GM12878 (cell line): ENCODE data around the gene CNTNAP2. TPM values are rescaled to one million over a fixed set of nuclear protein-coding genes. Genes with fewer than 3 reads are reported as not detected.

Source experiments
- ATAC-seq: fragments of 200-7000 bp; cut with Tn5 transposase; 3 replicates; pipeline ENCODE4 v1.9.1; 2020; ENCODE audit warnings: mild to moderate bottlenecking, moderate library complexity
- BruUV-seq: library from RNA; stranded (reverse); fragments of 400-500 nt; replicated peaks from 2 replicates; lab custom pipeline; 2021; lab: Mats Ljungman, UMichigan
- CTCF ChIA-PET: fragments of 300-600 bp; sonication (Branson Sonifier 250); formaldehyde crosslinking; extraction: SDS; loops from one replicate; lab custom pipeline; 2021; ENCODE audit warnings: inconsistent platforms; lab: Yijun Ruan, JAX
- POLR2A ChIA-PET: fragments of 350-600 bp; formaldehyde crosslinking; extraction: SDS; loops from one replicate; lab custom pipeline; 2021; ENCODE audit warnings: inconsistent platforms; lab: Charles Lee
- RAD21 ChIA-PET: fragments of 300-600 bp; sonication (Branson Sonifier 250); formaldehyde crosslinking; loops from one replicate; lab custom pipeline; 2023; ENCODE audit warnings: antibody characterized with exemption; ENCODE audit not compliant: unreplicated experiment; lab: Charles Lee
- SMC1A ChIA-PET: fragments of 300-600 bp; sonication (Branson Sonifier 250); formaldehyde crosslinking; loops from one replicate; lab custom pipeline; 2023; ENCODE audit not compliant: unreplicated experiment, uncharacterized antibody; lab: Charles Lee
- DNase-seq: peaks from one replicate; pipeline ENCODE4 v3.0.0-alpha.2; 2011; ENCODE audit warnings: low read depth, low spot score
- FAIRE-seq: peaks from 3 replicates; lab custom pipeline; 2011; peaks lifted over from hg19 to GRCh38; lab: Jason Lieb, UNC
- H2AFZ ChIP-seq: 2 replicates; pipeline ENCODE4 v1.6.0; 2011; ENCODE audit warnings: low read depth, low read length, control low read depth; ENCODE audit not compliant: control insufficient read depth
- H3K27ac ChIP-seq: 2 replicates; pipeline ENCODE4 v1.5.1; 2011; ENCODE audit warnings: control low read depth; ENCODE audit not compliant: control insufficient read depth, insufficient read depth
- H3K27me3 ChIP-seq, 2 experiments: replicated peaks in 1 of 2; 2 replicates each; pipeline versions ENCODE4 v1.6.0 to v1.6.1; 2011; ENCODE audit warnings: low read length in 1 of 2; ENCODE audit not compliant: control insufficient read depth in 2 of 2, insufficient read depth in 2 of 2
- H3K36me3 ChIP-seq, 2 experiments: 2 replicates each; pipeline ENCODE4 v1.5.1; 2011; ENCODE audit warnings: low read length in 1 of 2; ENCODE audit not compliant: control insufficient read depth in 2 of 2, insufficient read depth in 2 of 2
- H3K4me1 ChIP-seq: 2 replicates; pipeline ENCODE4 v1.6.1; 2011; ENCODE audit warnings: mild to moderate bottlenecking, low read length, moderate library complexity, mixed read lengths; ENCODE audit not compliant: control insufficient read depth, insufficient read depth
- H3K4me2 ChIP-seq: 2 replicates; pipeline ENCODE4 v1.6.0; 2011; ENCODE audit warnings: control low read depth; ENCODE audit not compliant: control insufficient read depth, insufficient read depth
- H3K4me3 ChIP-seq: fragments of 200-600 bp; sonication (generic); 2 replicates; pipeline ENCODE4 v1.5.1; 2016
- H3K79me2 ChIP-seq: 2 replicates; pipeline ENCODE4 v1.6.0; 2011; ENCODE audit warnings: low read length; ENCODE audit not compliant: control insufficient read depth, insufficient read depth
- H3K9ac ChIP-seq: 2 replicates; pipeline ENCODE4 v1.8.0; 2011; ENCODE audit warnings: low read length, control low read depth, mixed read lengths; ENCODE audit not compliant: control insufficient read depth, insufficient read depth
- H3K9me3 ChIP-seq: replicated peaks from 3 replicates; pipeline ENCODE4 v1.5.1; 2011; ENCODE audit warnings: mild to moderate bottlenecking, low read length; ENCODE audit not compliant: control insufficient read depth, insufficient read depth
- H4K20me1 ChIP-seq: 2 replicates; pipeline ENCODE4 v1.6.0; 2011; ENCODE audit not compliant: control insufficient read depth, insufficient read depth
- ASH2L ChIP-seq: fragments of 300-600, 200-600 bp; sonication (generic); IDR thresholded peaks from 2 replicates; pipeline ENCODE4 v1.6.1; 2017; ENCODE audit warnings: low read depth, mild to moderate bottlenecking, borderline replicate concordance
- BMI1 ChIP-seq: fragments of 450-650 bp; IDR thresholded peaks from 2 replicates; pipeline ENCODE4 v1.6.1; 2016; ENCODE audit warnings: mild to moderate bottlenecking, moderate library complexity, borderline replicate concordance
- BRCA1 ChIP-seq: IDR thresholded peaks from 2 replicates; pipeline ENCODE4 v1.6.1; 2011; ENCODE audit warnings: low read depth, low read length, improper control_type of control experiment
- CBX5 ChIP-seq: sonication (generic); IDR thresholded peaks from 2 replicates; pipeline ENCODE4 v1.6.1; 2016; ENCODE audit warnings: low read depth, moderate library complexity, mild to moderate bottlenecking, inconsistent platforms
- E2F8 ChIP-seq: fragments of 450-650 bp; IDR thresholded peaks from 2 replicates; pipeline ENCODE4 v1.6.1; 2018; ENCODE audit warnings: mild to moderate bottlenecking, low read depth, moderate library complexity; ENCODE audit not compliant: partially characterized antibody
- E4F1 ChIP-seq: fragments of 450-650 bp; IDR thresholded peaks from 2 replicates; pipeline ENCODE4 v1.6.1; 2018; ENCODE audit warnings: borderline replicate concordance, mild to moderate bottlenecking; ENCODE audit not compliant: partially characterized antibody
- EZH2 ChIP-seq: IDR thresholded peaks from 2 replicates; pipeline ENCODE4 v1.6.1; 2012; ENCODE audit warnings: low read depth, mild to moderate bottlenecking, control low read depth, inconsistent platforms, low read length, borderline replicate concordance; ENCODE audit not compliant: control insufficient read depth
- JUND ChIP-seq: IDR thresholded peaks from 2 replicates; pipeline ENCODE4 v1.6.1; 2012; ENCODE audit warnings: low read depth, mild to moderate bottlenecking, low read length, improper control_type of control experiment, moderate library complexity
- KAT2A ChIP-seq: conservative IDR thresholded peaks from 2 replicates; pipeline ENCODE4 v1.6.1; 2011; ENCODE audit warnings: low read depth, low read length; ENCODE audit not compliant: control insufficient read depth
- NBN ChIP-seq: fragments of 450-650 bp; IDR thresholded peaks from 2 replicates; pipeline ENCODE4 v1.6.1; 2016
- SUPT20H ChIP-seq: IDR thresholded peaks from 2 replicates; pipeline ENCODE4 v1.6.1; 2011; ENCODE audit warnings: low read depth, mild to moderate bottlenecking, low read length, moderate library complexity, borderline replicate concordance; ENCODE audit not compliant: control insufficient read depth
- TCF3 ChIP-seq: IDR thresholded peaks from 2 replicates; pipeline ENCODE4 v1.6.1; 2012; ENCODE audit warnings: low read depth, mild to moderate bottlenecking, low read length, borderline replicate concordance; ENCODE audit not compliant: insufficient read depth
- WGBS: methylation state at CpG from one replicate; pipeline ENCODE4 v1.1.6; 2016; ENCODE audit warnings: low lambda C conversion rate; ENCODE audit not compliant: insufficient replicate concordance, insufficient coverage; ENCODE audit errors: missing lambda C conversion rate; 5-methylcytosine and 5-hydroxymethylcytosine counted together
- in situ Hi-C: fragments of 300-500 bp; cut with MboI; formaldehyde crosslinking; loops from 9 replicates; pipeline ENCODE4 v1.14.3; 2018; ENCODE audit warnings: mixed read lengths
- intact Hi-C: fragments of 100-400 bp; cut with micrococcal nuclease; formaldehyde crosslinking; loops from one replicate; pipeline ENCODE4 v1.14.2; 2022; ENCODE audit not compliant: unreplicated experiment
- polyA plus RNA-seq, 11 experiments: library from polyadenylated mRNA; depleted of rRNA in 4 of 11; unstranded in 6 of 11; stranded (reverse) in 5 of 11; fragments of >200 nt; fragmentation: Nextera tagmentation in 4 of 11; fragmentation: Illumina TruSeq in 1 of 11; extraction: Ambion mirVana in 4 of 11; extraction: Trizol in 1 of 11; gene quantifications; 1 replicate in 1 of 11; 2 replicates in 10 of 11; pipeline versions ENCODE4 v1.2.1 to v1.2.3, GENCODE V29; 2011 to 2016; ENCODE audit warnings: inconsistent platforms in 2 of 11, missing spikeins in 2 of 11, low read depth in 1 of 11
- total RNA-seq, 4 experiments: library from RNA; depleted of rRNA in 3 of 4; stranded (reverse); fragments of >200 nt in 3 of 4; fragmentation: Illumina TruSeq in 1 of 4; extraction: Trizol in 1 of 4; gene quantifications; 2 replicates each; pipeline versions ENCODE4 v1.2.1 to v1.2.3, GENCODE V29; 2013 to 2021
- TF ChIP-seq, protein P1 (sequence below): IDR thresholded peaks from 2 replicates; pipeline ENCODE4 v1.6.1; 2012; ENCODE audit warnings: mild to moderate bottlenecking, low read depth, low read length

CNTNAP2 gene
- total and polyA plus RNA-seq, 10 of the 15 experiments (the other 5 are each of a cell fraction or from before 2014, with no cell fraction given), result 0.03 to 0.08 (median 0.03) TPM; not detected in 7

DNA sequence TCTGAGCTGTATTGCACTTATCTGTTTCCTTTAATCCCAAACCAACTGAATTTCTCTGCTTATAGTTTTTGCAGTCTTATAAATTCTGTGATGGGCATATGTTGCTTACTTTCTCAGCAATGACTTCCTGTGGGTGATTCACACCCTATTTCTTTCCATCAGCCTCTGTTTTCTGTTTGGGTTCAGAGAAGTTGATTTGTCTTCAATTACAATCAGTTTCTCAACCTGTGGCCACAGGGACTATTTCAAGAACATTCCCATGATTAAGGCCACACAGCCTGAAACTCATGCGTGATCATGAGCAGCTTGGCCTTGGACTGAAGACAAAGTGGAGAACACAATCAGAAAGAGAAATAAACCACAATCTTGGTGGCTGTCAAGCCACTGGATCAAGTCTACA is 1299.4 kb downstream of the CNTNAP2 start (continued):
- TF ChIP-seq, protein P1, sequence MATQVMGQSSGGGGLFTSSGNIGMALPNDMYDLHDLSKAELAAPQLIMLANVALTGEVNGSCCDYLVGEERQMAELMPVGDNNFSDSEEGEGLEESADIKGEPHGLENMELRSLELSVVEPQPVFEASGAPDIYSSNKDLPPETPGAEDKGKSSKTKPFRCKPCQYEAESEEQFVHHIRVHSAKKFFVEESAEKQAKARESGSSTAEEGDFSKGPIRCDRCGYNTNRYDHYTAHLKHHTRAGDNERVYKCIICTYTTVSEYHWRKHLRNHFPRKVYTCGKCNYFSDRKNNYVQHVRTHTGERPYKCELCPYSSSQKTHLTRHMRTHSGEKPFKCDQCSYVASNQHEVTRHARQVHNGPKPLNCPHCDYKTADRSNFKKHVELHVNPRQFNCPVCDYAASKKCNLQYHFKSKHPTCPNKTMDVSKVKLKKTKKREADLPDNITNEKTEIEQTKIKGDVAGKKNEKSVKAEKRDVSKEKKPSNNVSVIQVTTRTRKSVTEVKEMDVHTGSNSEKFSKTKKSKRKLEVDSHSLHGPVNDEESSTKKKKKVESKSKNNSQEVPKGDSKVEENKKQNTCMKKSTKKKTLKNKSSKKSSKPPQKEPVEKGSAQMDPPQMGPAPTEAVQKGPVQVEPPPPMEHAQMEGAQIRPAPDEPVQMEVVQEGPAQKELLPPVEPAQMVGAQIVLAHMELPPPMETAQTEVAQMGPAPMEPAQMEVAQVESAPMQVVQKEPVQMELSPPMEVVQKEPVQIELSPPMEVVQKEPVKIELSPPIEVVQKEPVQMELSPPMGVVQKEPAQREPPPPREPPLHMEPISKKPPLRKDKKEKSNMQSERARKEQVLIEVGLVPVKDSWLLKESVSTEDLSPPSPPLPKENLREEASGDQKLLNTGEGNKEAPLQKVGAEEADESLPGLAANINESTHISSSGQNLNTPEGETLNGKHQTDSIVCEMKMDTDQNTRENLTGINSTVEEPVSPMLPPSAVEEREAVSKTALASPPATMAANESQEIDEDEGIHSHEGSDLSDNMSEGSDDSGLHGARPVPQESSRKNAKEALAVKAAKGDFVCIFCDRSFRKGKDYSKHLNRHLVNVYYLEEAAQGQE, result no peak
- TF ChIP-seq EZH2 (no peak), ASH2L (no peak), BMI1 (no peak)

GRCh38 chr7:147418966-147419365 is 1302.4 kb downstream of the CNTNAP2 start:
- in situ Hi-C loops, result no loop called here
- no peaks in the 10 kb centered on the region for H3K9me3 ChIP-seq
- intact Hi-C loops, result no loop called here
- H3K4me3 ChIP-seq, result no peak overlapping the region
- CTCF ChIA-PET, result no interaction called here
- no peak overlapping the region for H3K27ac ChIP-seq
- no peak overlapping the region for H3K4me2 ChIP-seq
- 5% methylated on average over 3 of the region's 3 CpGs for WGBS
- H3K27me3 ChIP-seq, result no peaks in the 10 kb centered on the region
- DNase-seq (no peak), FAIRE-seq (no peak), ATAC-seq (no peak)
- H4K20me1 ChIP-seq, result no peaks in the 10 kb centered on the region
- H3K4me1 ChIP-seq, result no peaks in the 10 kb centered on the region
- no peaks in the 10 kb centered on the region for H3K79me2 ChIP-seq
- SMC1A ChIA-PET, result no interaction called here
- POLR2A ChIA-PET, result no interaction called here
- BruUV-seq, result no TSS peak
- H3K36me3 ChIP-seq, result no peaks in the 10 kb centered on the region
- no peak overlapping the region for H2AFZ ChIP-seq
- RAD21 ChIA-PET, result no interaction called here
- H3K9ac ChIP-seq, result no peak overlapping the region
- TF ChIP-seq TCF3 (no peak), CBX5 (no peak), JUND (no peak), NBN (no peak), SUPT20H (no peak), E4F1 (no peak), E2F8 (no peak), KAT2A (no peak), BRCA1 (no peak)
